HCT116 (cell line): ENCODE measurements around the gene UBR3. TPM values are rescaled to one million over a fixed set of nuclear protein-coding genes. Genes with fewer than 3 reads are reported as not detected.

Experiments
- ATAC-seq: fragments of 200-7000 bp; cut with Tn5 transposase; 2 replicates; pipeline ENCODE4 v1.9.1; 2020; ENCODE audit warnings: mild to moderate bottlenecking, moderate library complexity
- BruUV-seq: library from RNA; stranded (reverse); fragments of 400-500 nt; replicated peaks from 2 replicates; lab custom pipeline; 2021; lab: Mats Ljungman, UMichigan
- CTCF ChIA-PET: fragments of 300-600 bp; sonication (Branson Sonifier 250); formaldehyde crosslinking; loops from one replicate; lab custom pipeline; 2021; ENCODE audit warnings: antibody characterized with exemption; lab: Charles Lee
- POLR2A ChIA-PET: fragments of 300-600, 350-600 bp; sonication (Branson Sonifier 250); formaldehyde crosslinking; loops from one replicate; lab custom pipeline; 2021; ENCODE audit warnings: antibody characterized with exemption; lab: Charles Lee
- RAD21 ChIA-PET, 2 experiments: fragments of 300-600 bp; sonication (Branson Sonifier 250); formaldehyde crosslinking; loops; one replicate each; lab custom pipeline; 2023; ENCODE audit warnings: low total read pairs in 2 of 2; ENCODE audit not compliant: uncharacterized antibody in 2 of 2, unreplicated experiment in 2 of 2, low non-redundant PET in 1 of 2; lab: Charles Lee
- DNase-seq: peaks from one replicate; pipeline ENCODE4 v3.0.0-alpha.2; 2010; ENCODE audit warnings: low read depth, low spot score
- H2AFZ ChIP-seq: fragments of 200-600 bp; shearing (Covaris generic), sonication (generic); 2 replicates; pipeline ENCODE4 v1.6.1; 2017; ENCODE audit warnings: low read depth, mixed run types, mixed read lengths, antibody characterized with exemption, low read length; ENCODE audit not compliant: poor library complexity, severe bottlenecking
- H3K27ac ChIP-seq: 2 replicates; pipeline ENCODE4 v1.5.1; 2012; ENCODE audit warnings: low read depth, low read length
- H3K27me3 ChIP-seq: fragments of 200-600 bp; sonication (generic); 2 replicates; pipeline ENCODE4 v1.6.1; 2016; ENCODE audit warnings: mixed run types, low read length, mixed read lengths; ENCODE audit not compliant: insufficient read depth
- H3K36me3 ChIP-seq, 2 experiments: fragments of 200-500 bp in 1 of 2; fragments of 200-600 bp in 1 of 2; sonication (Bioruptor generic) in 1 of 2; sonication (generic) in 1 of 2; 2 replicates each; pipeline versions ENCODE4 v1.5.1 to v1.6.1; 2014 to 2016; ENCODE audit warnings: low read length in 2 of 2, inconsistent platforms in 1 of 2, mixed read lengths in 1 of 2, mixed run types in 1 of 2; ENCODE audit not compliant: insufficient read depth in 2 of 2, control insufficient read depth in 1 of 2
- H3K4me1 ChIP-seq, 2 experiments: fragments of 200-600 bp in 1 of 2; sonication (generic) in 1 of 2; 2 replicates each; pipeline versions ENCODE4 v1.5.1 to v1.6.1; 2012 to 2017; ENCODE audit warnings: low read length in 2 of 2, inconsistent platforms in 1 of 2, mild to moderate bottlenecking in 1 of 2, mixed read lengths in 1 of 2, mixed run types in 1 of 2, moderate library complexity in 1 of 2; ENCODE audit not compliant: insufficient read depth in 2 of 2, control insufficient read depth in 1 of 2
- H3K4me2 ChIP-seq: fragments of 200-600 bp; sonication (generic); 2 replicates; pipeline ENCODE4 v1.6.1; 2017; ENCODE audit warnings: mixed run types, low read length, mixed read lengths
- H3K4me3 ChIP-seq, 2 experiments: fragments of 200-600 bp in 1 of 2; sonication (generic) in 1 of 2; replicated peaks in 1 of 2; 2 replicates each; pipeline ENCODE4 v1.5.1; 2011 to 2016; ENCODE audit warnings: low read length in 2 of 2, control low read depth in 1 of 2, low read depth in 1 of 2, mild to moderate bottlenecking in 1 of 2, mixed read lengths in 1 of 2, mixed run types in 1 of 2
- H3K79me2 ChIP-seq: fragments of 200-600 bp; sonication (generic); 2 replicates; pipeline ENCODE4 v1.6.1; 2017; ENCODE audit warnings: mild to moderate bottlenecking, mixed run types, low read length, moderate library complexity, mixed read lengths; ENCODE audit not compliant: insufficient read depth
- H3K9ac ChIP-seq: fragments of 200-600 bp; sonication (generic); 2 replicates; pipeline ENCODE4 v1.6.1; 2016; ENCODE audit warnings: low read length, mixed read lengths
- H3K9me2 ChIP-seq: fragments of 200-600 bp; sonication (generic), shearing (Covaris generic); 2 replicates; pipeline ENCODE4 v1.6.1; 2017; ENCODE audit warnings: mixed run types, mild to moderate bottlenecking, moderate library complexity; ENCODE audit not compliant: insufficient read depth
- H3K9me3 ChIP-seq, 2 experiments: fragments of 200-500 bp in 1 of 2; fragments of 200-600 bp in 1 of 2; sonication (Bioruptor generic) in 1 of 2; sonication (generic) in 1 of 2; 2 replicates each; pipeline ENCODE4 v1.6.1; 2014 to 2017; ENCODE audit warnings: low read length in 2 of 2, mixed read lengths in 2 of 2, inconsistent platforms in 1 of 2, low read depth in 1 of 2, mild to moderate bottlenecking in 1 of 2, mixed run types in 1 of 2, moderate library complexity in 1 of 2; ENCODE audit not compliant: control insufficient read depth in 1 of 2, insufficient read depth in 1 of 2
- H4K20me1 ChIP-seq: fragments of 200-600 bp; sonication (generic), shearing (Covaris generic); 2 replicates; pipeline ENCODE4 v1.6.1; 2017; ENCODE audit warnings: mixed run types, mild to moderate bottlenecking, moderate library complexity; ENCODE audit not compliant: insufficient read depth
- ATF3 ChIP-seq: IDR thresholded peaks from 2 replicates; pipeline ENCODE4 v1.6.1; 2012
- CBX3 ChIP-seq: IDR thresholded peaks from 2 replicates; pipeline ENCODE4 v1.6.1; 2012; ENCODE audit warnings: low read depth
- CEBPB ChIP-seq: IDR thresholded peaks from 2 replicates; pipeline ENCODE4 v1.6.1; 2012; ENCODE audit warnings: low read depth
- CTCF ChIP-seq, 3 experiments: fragments of 200-600 bp in 1 of 3; sonication (generic) in 1 of 3; IDR thresholded peaks in 2 of 3; conservative IDR thresholded peaks in 1 of 3; 2 replicates each; pipeline ENCODE4 v1.5.1; 2012 to 2017; ENCODE audit warnings: low read depth in 2 of 3, low read length in 2 of 3, antibody characterized with exemption in 1 of 3, borderline replicate concordance in 1 of 3, control low read depth in 1 of 3, mild to moderate bottlenecking in 1 of 3, mixed read lengths in 1 of 3, mixed run types in 1 of 3, moderate library complexity in 1 of 3; ENCODE audit not compliant: insufficient read depth in 1 of 3
- EGR1 ChIP-seq: IDR thresholded peaks from 2 replicates; pipeline ENCODE4 v1.6.1; 2012; ENCODE audit warnings: low read depth
- EZH2 ChIP-seq: fragments of 200-600 bp; sonication (generic); IDR thresholded peaks from 2 replicates; pipeline ENCODE4 v1.6.1; 2017; ENCODE audit warnings: antibody characterized with exemption, mixed run types
- EZH2phosphoT487 ChIP-seq: fragments of 200-600 bp; IDR thresholded peaks from 2 replicates; pipeline ENCODE4 v1.6.1; 2018; ENCODE audit warnings: antibody characterized with exemption, borderline replicate concordance
- FOSL1 ChIP-seq: IDR thresholded peaks from 2 replicates; pipeline ENCODE4 v1.6.1; 2012; ENCODE audit warnings: low read depth
- JUND ChIP-seq: IDR thresholded peaks from 2 replicates; pipeline ENCODE4 v1.6.1; 2012
- MAX ChIP-seq: IDR thresholded peaks from 2 replicates; pipeline ENCODE4 v1.6.1; 2012
- POLR2AphosphoS5 ChIP-seq: IDR thresholded peaks from 2 replicates; pipeline ENCODE4 v1.6.1; 2011; ENCODE audit warnings: mild to moderate bottlenecking, low read depth, low read length, moderate library complexity
- RAD21 ChIP-seq: IDR thresholded peaks from 2 replicates; pipeline ENCODE4 v1.6.1; 2012; ENCODE audit warnings: low read depth, mild to moderate bottlenecking
- SIN3A ChIP-seq: IDR thresholded peaks from 2 replicates; pipeline ENCODE4 v1.6.1; 2012; ENCODE audit warnings: low read depth
- SP1 ChIP-seq: IDR thresholded peaks from 2 replicates; pipeline ENCODE4 v1.6.1; 2012; ENCODE audit warnings: low read depth
- TCF7L2 ChIP-seq: IDR thresholded peaks from 2 replicates; pipeline ENCODE4 v1.7.0; 2011; ENCODE audit warnings: borderline replicate concordance, inconsistent platforms; ENCODE audit not compliant: insufficient read depth, insufficient read length; ENCODE audit errors: extremely low read depth
- YY1 ChIP-seq: IDR thresholded peaks from 2 replicates; pipeline ENCODE4 v1.6.1; 2011; ENCODE audit warnings: low read length, low read depth, moderate library complexity, mild to moderate bottlenecking; ENCODE audit not compliant: insufficient replicate concordance; ENCODE audit errors: extremely low read depth
- ZFX ChIP-seq: fragments of 450-650 bp; IDR thresholded peaks from 2 replicates; pipeline ENCODE4 v1.6.1; 2017
- ZNF274 ChIP-seq: fragments of 200-500 bp; sonication (Bioruptor generic); IDR thresholded peaks from 2 replicates; pipeline ENCODE4 v1.6.1; 2014; ENCODE audit warnings: mild to moderate bottlenecking, low read depth, low read length, inconsistent platforms
- intact Hi-C: fragments of 100-400 bp; cut with micrococcal nuclease; formaldehyde crosslinking; loops from 2 replicates; pipeline ENCODE4 v1.10.0; 2022
- total RNA-seq: library from RNA; stranded (reverse); gene quantifications from one replicate; pipeline ENCODE4 v1.2.1, GENCODE V29; 2021; ENCODE audit not compliant: unreplicated experiment

The UBR3 gene
- total RNA-seq, 1 experiment from 2014 or later, result 29.5 TPM

- H3K36me3 ChIP-seq, result no peaks in the 10 kb centered on the region
- H3K4me1 ChIP-seq, result no peaks in the 10 kb centered on the region
- H2AFZ ChIP-seq, result no peak overlapping the region
- no peak overlapping the region for H3K4me2 ChIP-seq
- H3K9me3 ChIP-seq, result no peaks in the 10 kb centered on the region
- no peak overlapping the region for H3K27ac ChIP-seq
- BruUV-seq, result no TSS peak
- no peak for DNase-seq
- no peaks in the 10 kb centered on the region for H3K79me2 ChIP-seq
- ATAC-seq, result no peak
- no peaks in the 10 kb centered on the region for H3K9me2 ChIP-seq
- TF ChIP-seq YY1, result no peak
- no peak for TF ChIP-seq EGR1
- TF ChIP-seq CBX3, result no peak
- no peak for TF ChIP-seq TCF7L2
- no peak for TF ChIP-seq FOSL1
- TF ChIP-seq EZH2phosphoT487, result no peak
- no peak for TF ChIP-seq CTCF (IDR thresholded peaks at IDR 0.05 in 2 of 3, conservative IDR thresholded peaks at IDR 0.05 in 1 of 3; ENCODE audit: borderline replicate concordance in 1 of 3, insufficient read depth in 1 of 3, low read depth in 2 of 3, low read length in 2 of 3)
- no peak for TF ChIP-seq EZH2
- TF ChIP-seq JUND, result no peak
- no peak for TF ChIP-seq SP1
- no peak for TF ChIP-seq ATF3
- TF ChIP-seq ZFX, result no peak
- no peak for TF ChIP-seq POLR2AphosphoS5
- TF ChIP-seq CEBPB, result no peak
- TF ChIP-seq MAX, result no peak
- no peak for TF ChIP-seq RAD21
- TF ChIP-seq ZNF274, result no peak
- no peak for TF ChIP-seq SIN3A
- TF ChIP-seq, all 23 proteins: peak for 0
- no peaks in the 10 kb centered on the region for H4K20me1 ChIP-seq
- ChIA-PET POLR2A (no interaction called here), RAD21 (interaction anchor here in 1 of 2 experiments (0.7 kb wide), 1 partner anchor 22 kb away, joined by 5 read pairs; no protein-coding TSS in a partner anchor), CTCF (no interaction called here)
- intact Hi-C loops, result no loop called here
- H3K9ac ChIP-seq, result no peak overlapping the region
- H3K27me3 ChIP-seq, result no peaks in the 10 kb centered on the region
- no peak overlapping the region for H3K4me3 ChIP-seq
Observed at GRCh38 chr2:170095380-170095779, 268.1 kb downstream of the UBR3 start.
